H9 (cell line): ENCODE data around the gene CLOCK. TPM values are rescaled to one million over a fixed set of nuclear protein-coding genes. Genes with fewer than 3 reads are reported as not detected.

ENCODE experiments used
- DNase-seq: peaks from one replicate; pipeline ENCODE4 v3.0.0-alpha.2; 2017
- H2AFZ ChIP-seq: one replicate; pipeline ENCODE4 v1.6.1; 2013; ENCODE audit warnings: mild to moderate bottlenecking, low read length, control low read depth, moderate library complexity
- H2AK5ac ChIP-seq: 2 replicates; pipeline ENCODE4 v1.6.1; 2013; ENCODE audit warnings: low read length, control low read depth, mixed read lengths; ENCODE audit not compliant: insufficient read length
- H2BK120ac ChIP-seq: one replicate; pipeline ENCODE4 v1.6.1; 2013; ENCODE audit warnings: low read depth, mild to moderate bottlenecking, low read length, control low read depth, inconsistent platforms; ENCODE audit not compliant: poor library complexity, severe bottlenecking
- H2BK12ac ChIP-seq: 2 replicates; pipeline ENCODE4 v1.6.1; 2013; ENCODE audit warnings: low read length, control low read depth, mixed read lengths, low read depth; ENCODE audit not compliant: insufficient read length
- H2BK15ac ChIP-seq: 2 replicates; pipeline ENCODE4 v1.6.1; 2013; ENCODE audit warnings: low read depth, low read length, control low read depth
- H2BK20ac ChIP-seq: one replicate; pipeline ENCODE4 v1.6.1; 2013; ENCODE audit warnings: low read depth, mild to moderate bottlenecking, low read length, control low read depth, inconsistent platforms; ENCODE audit not compliant: poor library complexity, severe bottlenecking
- H2BK5ac ChIP-seq: 2 replicates; pipeline ENCODE4 v1.6.1; 2013; ENCODE audit warnings: low read length, control low read depth, mixed read lengths; ENCODE audit not compliant: insufficient read length
- H3K14ac ChIP-seq: 2 replicates; pipeline ENCODE4 v1.6.1; 2013; ENCODE audit warnings: low read length, control low read depth; ENCODE audit not compliant: insufficient read depth
- H3K18ac ChIP-seq: 2 replicates; pipeline ENCODE4 v1.6.1; 2013; ENCODE audit warnings: low read depth, mild to moderate bottlenecking, mixed read lengths, low read length, control low read depth; ENCODE audit not compliant: insufficient read length
- H3K23ac ChIP-seq: 2 replicates; pipeline ENCODE4 v1.6.1; 2013; ENCODE audit warnings: low read length, control low read depth, mixed read lengths, low read depth; ENCODE audit not compliant: insufficient read length
- H3K23me2 ChIP-seq: 2 replicates; pipeline ENCODE4 v1.6.1; 2013; ENCODE audit warnings: low read depth, mild to moderate bottlenecking, mixed read lengths, low read length, control low read depth; ENCODE audit not compliant: insufficient read length, poor library complexity, severe bottlenecking
- H3K27ac ChIP-seq: 2 replicates; pipeline ENCODE4 v1.5.1; 2013; ENCODE audit warnings: low read length, control low read depth, mixed read lengths, low read depth; ENCODE audit not compliant: insufficient read length
- H3K27me3 ChIP-seq: 2 replicates; pipeline ENCODE4 v1.6.1; 2013; ENCODE audit warnings: low read length, control low read depth, inconsistent platforms; ENCODE audit not compliant: insufficient read depth
- H3K4ac ChIP-seq: 2 replicates; pipeline ENCODE4 v1.6.1; 2013; ENCODE audit warnings: low read depth, mild to moderate bottlenecking, control low read depth, inconsistent platforms, low read length, moderate library complexity
- H3K4me1 ChIP-seq: 2 replicates; pipeline ENCODE4 v1.6.1; 2013; ENCODE audit warnings: low read length, control low read depth, inconsistent platforms; ENCODE audit not compliant: insufficient read depth
- H3K4me2 ChIP-seq: 2 replicates; pipeline ENCODE4 v1.6.1; 2013; ENCODE audit warnings: low read length, control low read depth, mixed read lengths; ENCODE audit not compliant: insufficient read length, insufficient read depth
- H3K56ac ChIP-seq: 2 replicates; pipeline ENCODE4 v1.6.1; 2013; ENCODE audit warnings: low read depth, mild to moderate bottlenecking, mixed read lengths, low read length, control low read depth; ENCODE audit not compliant: insufficient read length
- H3K79me1 ChIP-seq: 2 replicates; pipeline ENCODE4 v1.6.1; 2013; ENCODE audit warnings: low read depth, mild to moderate bottlenecking, moderate library complexity, low read length, control low read depth, inconsistent platforms; ENCODE audit not compliant: insufficient read depth, poor library complexity, severe bottlenecking
- H3K79me2 ChIP-seq: 2 replicates; pipeline ENCODE4 v1.6.1; 2013; ENCODE audit warnings: low read length, control low read depth, inconsistent platforms; ENCODE audit not compliant: insufficient read depth
- H3K9ac ChIP-seq: 2 replicates; pipeline ENCODE4 v1.6.1; 2013; ENCODE audit warnings: low read length, control low read depth, mixed read lengths; ENCODE audit not compliant: insufficient read length; ENCODE audit errors: extremely low read depth
- H3K9me3 ChIP-seq: one replicate; pipeline ENCODE4 v1.6.1; 2013; ENCODE audit warnings: low read depth, low read length, inconsistent platforms; ENCODE audit not compliant: control insufficient read depth
- H3T11ph ChIP-seq: one replicate; pipeline ENCODE4 v1.6.1; 2013; ENCODE audit warnings: mild to moderate bottlenecking, low read length, control low read depth, inconsistent platforms
- H4K20me1 ChIP-seq: one replicate; pipeline ENCODE4 v1.6.1; 2013; ENCODE audit not compliant: control insufficient read depth, insufficient read length, insufficient read depth
- H4K5ac ChIP-seq: 2 replicates; pipeline ENCODE4 v1.6.1; 2013; ENCODE audit warnings: low read depth, mild to moderate bottlenecking, mixed read lengths, low read length, control low read depth; ENCODE audit not compliant: insufficient read length
- H4K8ac ChIP-seq: replicated peaks from 2 replicates; pipeline ENCODE4 v1.6.1; 2013; ENCODE audit warnings: low read length, control low read depth, mixed read lengths, low read depth; ENCODE audit not compliant: insufficient read length
- H4K91ac ChIP-seq: 2 replicates; pipeline ENCODE4 v1.6.1; 2013; ENCODE audit warnings: low read depth, mild to moderate bottlenecking, moderate library complexity, mixed read lengths, low read length, control low read depth; ENCODE audit not compliant: insufficient read length
- H3K27ac Mint-ChIP-seq, 3 experiments: 2 replicates in 2 of 3; 3 replicates in 1 of 3; pipeline ENCODE4 v1.8.0; 2020 to 2021; ENCODE audit warnings: mixed read lengths in 3 of 3, mild to moderate bottlenecking in 1 of 3, moderate library complexity in 1 of 3
- H3K27me3 Mint-ChIP-seq: 2 replicates; pipeline ENCODE4 v1.8.0; 2021; ENCODE audit warnings: low read depth, mild to moderate bottlenecking, moderate library complexity, mixed read lengths
- H3K36me3 Mint-ChIP-seq, 3 experiments: 2 replicates in 2 of 3; 3 replicates in 1 of 3; pipeline ENCODE4 v1.8.0; 2020 to 2021; ENCODE audit warnings: low read depth in 3 of 3, mixed read lengths in 3 of 3; ENCODE audit not compliant: insufficient read depth in 1 of 3
- H3K4me1 Mint-ChIP-seq, 2 experiments: 2 replicates each; pipeline ENCODE4 v1.8.0; 2020; ENCODE audit warnings: mixed read lengths in 2 of 2
- H3K4me3 Mint-ChIP-seq, 2 experiments: 2 replicates in 1 of 2; 3 replicates in 1 of 2; pipeline ENCODE4 v1.8.0; 2020 to 2021; ENCODE audit warnings: mild to moderate bottlenecking in 2 of 2, mixed read lengths in 2 of 2, moderate library complexity in 1 of 2
- H3K9me3 Mint-ChIP-seq, 2 experiments: 2 replicates in 1 of 2; 3 replicates in 1 of 2; pipeline ENCODE4 v1.8.0; 2020; ENCODE audit warnings: mild to moderate bottlenecking in 2 of 2, mixed read lengths in 2 of 2, moderate library complexity in 1 of 2
- whole genome bisulfite sequencing: extraction: QIAGEN DNeasy Blood & Tissue Kit; methylation state at CpG from one replicate; pipeline ENCODE4 v1.1.7; 2013; ENCODE audit warnings: missing lambda C conversion rate, low lambda C conversion rate, mixed read lengths; ENCODE audit not compliant: insufficient read length; ENCODE audit errors: extremely low coverage; 5-methylcytosine and 5-hydroxymethylcytosine counted together
- total RNA-seq: library from RNA; stranded (reverse); gene quantifications from 2 replicates; pipeline ENCODE4 v1.2.1, GENCODE V29; 2021
- TF ChIP-seq, protein P1 (sequence below): fragments of 200-600 bp; sonication (generic); conservative IDR thresholded peaks from 3 replicates; pipeline ENCODE4 v1.8.0; 2021; ENCODE audit warnings: antibody characterized with exemption, mild to moderate bottlenecking

CLOCK gene
- total RNA-seq, 1 experiment from 2014 or later, result 16.2 TPM

DNA sequence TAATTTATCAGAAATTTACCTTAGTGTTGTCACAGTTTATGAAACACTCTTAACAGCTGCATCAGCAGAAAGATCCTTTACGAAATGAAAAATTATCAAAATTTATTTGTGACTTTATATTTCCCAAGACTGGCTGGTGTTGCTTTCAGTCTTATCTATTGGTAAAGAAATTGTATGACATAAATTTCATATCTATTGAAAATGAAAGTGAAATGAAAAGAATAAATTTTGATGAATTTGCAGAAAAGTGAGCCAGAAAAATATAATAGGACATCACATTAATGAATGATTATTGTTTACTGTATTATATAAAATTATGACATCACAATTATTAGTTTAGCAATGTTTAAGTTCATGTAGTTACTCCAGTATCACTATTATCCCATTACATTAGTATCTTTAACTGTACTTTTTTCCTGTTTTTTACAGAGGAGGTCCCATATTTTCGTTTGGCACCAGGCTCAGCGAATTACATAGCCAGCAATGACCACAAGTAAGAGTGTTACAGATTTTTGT is 164.2 kb downstream of the CLOCK start:
- H2AFZ ChIP-seq, result no peak overlapping the region

More for the DNA sequence above, 164.2 kb downstream of the CLOCK start:
- Histone ChIP-seq H3K27me3 (no peaks in the 10 kb centered on the region), H3K56ac (no peak overlapping the region), H4K91ac (no peak overlapping the region), H3K4ac (no peak overlapping the region), H4K5ac (no peak overlapping the region), H3K79me2 (no peaks in the 10 kb centered on the region), H3K4me2 (no peak overlapping the region), H3K9me3 (no peaks in the 10 kb centered on the region), H3K79me1 (no peaks in the 10 kb centered on the region), H2AK5ac (no peak overlapping the region), H4K20me1 (no peaks in the 10 kb centered on the region), H2BK5ac (no peak overlapping the region), H2BK120ac (no peak overlapping the region), H3K23me2 (no peaks in the 10 kb centered on the region), H3T11ph (no peak overlapping the region), H2BK12ac (no peak overlapping the region), H3K23ac (no peak overlapping the region), H3K14ac (no peak overlapping the region), H3K27ac (no peak overlapping the region), H3K18ac (no peak overlapping the region), H4K8ac (no peak overlapping the region), H3K9ac (no peak overlapping the region), H2BK20ac (no peak overlapping the region), H3K4me1 (no peaks in the 10 kb centered on the region), H2BK15ac (no peak overlapping the region)
- DNase-seq, result no peak
- TF ChIP-seq, protein P1, sequence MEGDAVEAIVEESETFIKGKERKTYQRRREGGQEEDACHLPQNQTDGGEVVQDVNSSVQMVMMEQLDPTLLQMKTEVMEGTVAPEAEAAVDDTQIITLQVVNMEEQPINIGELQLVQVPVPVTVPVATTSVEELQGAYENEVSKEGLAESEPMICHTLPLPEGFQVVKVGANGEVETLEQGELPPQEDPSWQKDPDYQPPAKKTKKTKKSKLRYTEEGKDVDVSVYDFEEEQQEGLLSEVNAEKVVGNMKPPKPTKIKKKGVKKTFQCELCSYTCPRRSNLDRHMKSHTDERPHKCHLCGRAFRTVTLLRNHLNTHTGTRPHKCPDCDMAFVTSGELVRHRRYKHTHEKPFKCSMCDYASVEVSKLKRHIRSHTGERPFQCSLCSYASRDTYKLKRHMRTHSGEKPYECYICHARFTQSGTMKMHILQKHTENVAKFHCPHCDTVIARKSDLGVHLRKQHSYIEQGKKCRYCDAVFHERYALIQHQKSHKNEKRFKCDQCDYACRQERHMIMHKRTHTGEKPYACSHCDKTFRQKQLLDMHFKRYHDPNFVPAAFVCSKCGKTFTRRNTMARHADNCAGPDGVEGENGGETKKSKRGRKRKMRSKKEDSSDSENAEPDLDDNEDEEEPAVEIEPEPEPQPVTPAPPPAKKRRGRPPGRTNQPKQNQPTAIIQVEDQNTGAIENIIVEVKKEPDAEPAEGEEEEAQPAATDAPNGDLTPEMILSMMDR, result no peak
- H3K27ac Mint-ChIP-seq, result no peak overlapping the region
- no peaks in the 10 kb centered on the region for H3K36me3 Mint-ChIP-seq
- no peaks in the 10 kb centered on the region; a peak in 1 of 5 replicates for H3K9me3 Mint-ChIP-seq
- H3K4me3 Mint-ChIP-seq, result no peak overlapping the region
- no CpG with 5 or more reads among the region's 3 CpGs for WGBS
- H3K27me3 Mint-ChIP-seq, result no peaks in the 10 kb centered on the region
- H3K4me1 Mint-ChIP-seq, result peaks cover 5 to 7% of the 10 kb centered on the region in 2 experiments
